Left lobe of liver (tissue), 2 donors: ENCODE data around the gene FSTL1. TPM values are rescaled to one million over a fixed set of nuclear protein-coding genes. Genes with fewer than 3 reads are reported as not detected.

Experiments
- ATAC-seq: fragments of 200-7000 bp; cut with Tn5 transposase; one replicate; pipeline ENCODE4 v1.9.1; 2020; ENCODE audit warnings: mild to moderate bottlenecking, moderate library complexity
- DNase-seq: peaks from one replicate; pipeline ENCODE4 v3.0.0-alpha.2; 2020; ENCODE audit warnings: low spot score
- total RNA-seq: library from RNA; stranded (reverse); gene quantifications from one replicate; pipeline ENCODE4 v1.2.1, GENCODE V29; 2021
- donor health status: DM: no; HTN: no; CAD: no; lungs with moderate emphysema.
- donor health status: DM: no; HTN: yes; CAD: no.

Gene FSTL1
- total RNA-seq, 1 donor from 2014 or later = 46.9 TPM

GRCh38 chr3:120469440-120469839, 18.6 kb upstream of the FSTL1 start:
- ATAC-seq (no peak), DNase-seq (no peak)

GRCh38 chr3:120468635-120469295, 18.0 kb upstream of the FSTL1 start:
- ATAC-seq = no peak
- no peak for DNase-seq

- DNase-seq (no peak), ATAC-seq (peak; percentile 43)
These were observed 11.7 kb upstream of the FSTL1 start for GRCh38 chr3:120462409-120462959.

- no peak for DNase-seq
These were observed 10.6 kb upstream of the FSTL1 start for GRCh38 chr3:120461416-120461815.

GRCh38 chr3:120460862-120461261, 10.1 kb upstream of the FSTL1 start:
- ATAC-seq (no peak), DNase-seq (no peak)

More at GRCh38 chr3:120461416-120461815, 10.6 kb upstream of the FSTL1 start:
- ATAC-seq = no peak

- ATAC-seq (no peak), DNase-seq (no peak)
These were observed 9.5 kb upstream of the FSTL1 start for GRCh38 chr3:120460181-120460790.

GRCh38 chr3:120459196-120459595, 8.4 kb upstream of the FSTL1 start:
- ATAC-seq (no peak), DNase-seq (no peak)

- no peak for DNase-seq
- no peak for ATAC-seq
These were observed 7.0 kb upstream of the FSTL1 start for GRCh38 chr3:120457827-120458226.

GRCh38 chr3:120454076-120454689, 3.4 kb upstream of the FSTL1 start:
- ATAC-seq (no peak), DNase-seq (no peak)

- no peak for DNase-seq
These were observed 2.0 kb upstream of the FSTL1 start for GRCh38 chr3:120452816-120453215.

GRCh38 chr3:120451806-120452205, 1.0 kb upstream of the FSTL1 start:
- ATAC-seq = no peak
- peak; percentile 26 for DNase-seq

More at GRCh38 chr3:120452816-120453215, 2.0 kb upstream of the FSTL1 start:
- ATAC-seq = no peak

GRCh38 chr3:120451272-120451761, 525 bp upstream of the FSTL1 start:
- ATAC-seq = peak; percentile 10
- no peak for DNase-seq

- DNase-seq (no peak), ATAC-seq (peak; percentile 71)
These were observed 842 bp downstream of the FSTL1 start for GRCh38 chr3:120449701-120450599.

- no peak for ATAC-seq
These were observed 1.5 kb downstream of the FSTL1 start for GRCh38 chr3:120449251-120449650.

GRCh38 chr3:120448756-120449155, 2.0 kb downstream of the FSTL1 start:
- no peak for ATAC-seq
- DNase-seq = peak; percentile 19

More at GRCh38 chr3:120449251-120449650, 1.5 kb downstream of the FSTL1 start:
- DNase-seq = no peak

GRCh38 chr3:120446891-120447668, 3.7 kb downstream of the FSTL1 start:
- DNase-seq = peak; percentile 22
- no peak for ATAC-seq

- no peak for ATAC-seq
- DNase-seq = no peak
These were observed 5.1 kb downstream of the FSTL1 start for GRCh38 chr3:120445654-120446053.

GRCh38 chr3:120443626-120444123, 7.1 kb downstream of the FSTL1 start:
- DNase-seq (no peak), ATAC-seq (no peak)

- ATAC-seq (no peak), DNase-seq (no peak)
These were observed 7.7 kb downstream of the FSTL1 start for GRCh38 chr3:120442975-120443517.
